ENCODE measurements around the gene RAB7A.

Gene RAB7A

GRCh38 chr3:128851601-128852000 is 125.6 kb downstream of the RAB7A start:
- H3K36me3 Mint-ChIP-seq (ENCODE audit: low read depth): peaks cover 6% of the 10 kb centered on the region
- H3K27ac Mint-ChIP-seq: no peak overlapping the region
- no peak for TF ChIP-seq CTCF (IDR thresholded peaks at IDR 0.05; ENCODE audit: unreplicated experiment in 3 of 3)
- H3K9me3 Mint-ChIP-seq: peaks cover 28% of the 10 kb centered on the region
- no peaks in the 10 kb centered on the region for H3K27me3 Mint-ChIP-seq (ENCODE audit: low read depth)
- H3K4me1 Mint-ChIP-seq: no peaks in the 10 kb centered on the region
- H3K4me3 Mint-ChIP-seq: no peak overlapping the region

GRCh38 chr3:128853826-128854225 is 127.8 kb downstream of the RAB7A start:
- no peaks in the 10 kb centered on the region for H3K27me3 Mint-ChIP-seq (ENCODE audit: low read depth)
- H3K4me1 Mint-ChIP-seq: no peaks in the 10 kb centered on the region
- H3K27ac Mint-ChIP-seq: no peak overlapping the region
- H3K36me3 Mint-ChIP-seq (ENCODE audit: low read depth): peaks cover 18% of the 10 kb centered on the region
- H3K4me3 Mint-ChIP-seq: no peak overlapping the region
- H3K9me3 Mint-ChIP-seq: peaks cover 47% of the 10 kb centered on the region
- TF ChIP-seq CTCF (IDR thresholded peaks at IDR 0.05; ENCODE audit: unreplicated experiment in 3 of 3): no peak

GRCh38 chr3:128854475-128854874 is 128.5 kb downstream of the RAB7A start:
- TF ChIP-seq CTCF (IDR thresholded peaks at IDR 0.05; ENCODE audit: unreplicated experiment in 3 of 3): no peak
- Mint-ChIP-seq H3K36me3 (ENCODE audit: low read depth) (peaks cover 24% of the 10 kb centered on the region), H3K27me3 (ENCODE audit: low read depth) (no peaks in the 10 kb centered on the region), H3K27ac (no peak overlapping the region), H3K4me3 (no peak overlapping the region), H3K9me3 (peaks cover 53% of the 10 kb centered on the region), H3K4me1 (no peaks in the 10 kb centered on the region)

GRCh38 chr3:128855569-128855968 is 129.6 kb downstream of the RAB7A start:
- peaks cover 35% of the 10 kb centered on the region for H3K36me3 Mint-ChIP-seq (ENCODE audit: low read depth)
- H3K9me3 Mint-ChIP-seq: peaks cover 63% of the 10 kb centered on the region
- TF ChIP-seq CTCF (IDR thresholded peaks at IDR 0.05; ENCODE audit: unreplicated experiment in 3 of 3): no peak
- H3K27me3 Mint-ChIP-seq (ENCODE audit: low read depth): no peaks in the 10 kb centered on the region
- H3K4me1 Mint-ChIP-seq: no peaks in the 10 kb centered on the region
- H3K4me3 Mint-ChIP-seq: no peak overlapping the region
- H3K27ac Mint-ChIP-seq: no peak overlapping the region

GRCh38 chr3:128858167-128858566 is 132.2 kb downstream of the RAB7A start:
- Mint-ChIP-seq H3K36me3 (ENCODE audit: low read depth) (peaks cover 47% of the 10 kb centered on the region), H3K4me1 (peaks cover 4% of the 10 kb centered on the region), H3K9me3 (peaks cover 67% of the 10 kb centered on the region), H3K4me3 (no peak overlapping the region), H3K27me3 (ENCODE audit: low read depth) (peaks cover 4% of the 10 kb centered on the region), H3K27ac (no peak overlapping the region)
- no peak for TF ChIP-seq CTCF (IDR thresholded peaks at IDR 0.05; ENCODE audit: unreplicated experiment in 3 of 3)

- H3K27ac Mint-ChIP-seq: no peak overlapping the region
- H3K27me3 Mint-ChIP-seq (ENCODE audit: low read depth): peaks cover 4% of the 10 kb centered on the region
- H3K4me3 Mint-ChIP-seq: no peak overlapping the region
- peaks cover 42% of the 10 kb centered on the region for H3K36me3 Mint-ChIP-seq (ENCODE audit: low read depth)
- no peak for TF ChIP-seq CTCF (IDR thresholded peaks at IDR 0.05; ENCODE audit: unreplicated experiment in 3 of 3)
- peaks cover 58% of the 10 kb centered on the region for H3K9me3 Mint-ChIP-seq
- peaks cover 15% of the 10 kb centered on the region for H3K4me1 Mint-ChIP-seq
These were observed 133.6 kb downstream of the RAB7A start for GRCh38 chr3:128859630-128860029.

All from nephron (organoid).